NCI-H187 (cell line): Measurements from ENCODE around the gene ECI1.
"Not testable (repeated sequence)": the region's sequence is repeated elsewhere in the genome, so short reads cannot be mapped to it uniquely, and the experiment has no call there.

Experiments used
- DNase-seq, 2 experiments: peaks; one replicate each; lab custom pipeline; 2025; lab: John Stamatoyannopoulos, UW

ECI1 gene

GRCh38 chr16:2278956-2279800 is 27.8 kb upstream of the ECI1 start:
- no peak for DNase-seq

GRCh38 chr16:2278272-2278608 is 26.9 kb upstream of the ECI1 start:
- no peak for DNase-seq

GRCh38 chr16:2277466-2278271 is 26.3 kb upstream of the ECI1 start:
- no peak for DNase-seq

DNA sequence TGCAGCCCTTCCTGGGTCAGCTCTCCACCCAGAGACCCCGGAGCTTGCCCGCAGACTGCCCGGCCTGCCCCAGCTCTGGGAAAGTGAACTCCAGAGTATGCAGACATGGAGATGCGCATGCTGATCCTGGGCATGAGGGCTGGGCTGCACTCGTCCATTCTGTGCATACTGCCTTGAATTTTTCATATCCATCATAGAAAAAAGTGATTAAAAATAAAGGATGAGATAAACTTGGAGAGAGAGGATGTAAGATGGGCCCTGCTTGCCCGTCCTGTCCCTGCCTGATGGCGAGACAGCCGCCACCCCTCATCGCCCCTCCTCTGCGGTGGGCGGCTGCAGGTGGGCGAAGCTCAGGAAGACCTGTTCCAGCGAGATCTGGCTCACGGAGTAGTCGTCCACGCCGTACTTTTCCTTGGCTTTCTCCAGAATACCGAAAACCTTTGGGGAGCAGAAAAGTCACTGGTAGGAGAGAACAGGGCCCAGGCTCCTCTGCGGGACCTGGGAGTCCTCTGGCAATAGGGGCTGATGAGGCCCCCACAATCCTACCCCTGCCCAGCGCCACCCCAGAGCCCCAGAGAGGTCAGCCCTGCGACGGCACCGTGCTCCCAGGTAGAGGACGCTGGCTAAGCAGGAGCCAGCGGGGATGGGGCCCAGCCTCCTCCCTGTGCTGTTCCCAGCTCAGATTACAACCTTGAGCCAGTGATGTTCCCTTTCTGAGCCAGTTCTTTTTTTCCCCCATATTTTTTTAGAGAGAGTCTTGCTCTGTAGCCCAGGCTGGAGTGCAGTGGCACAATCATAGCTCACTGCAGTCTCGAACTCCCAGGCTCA is 25.2 kb upstream of the ECI1 start:
- no peak for DNase-seq

- no peak for DNase-seq
Measured at GRCh38 chr16:2275476-2276367, 24.3 kb upstream of the ECI1 start.

DNA sequence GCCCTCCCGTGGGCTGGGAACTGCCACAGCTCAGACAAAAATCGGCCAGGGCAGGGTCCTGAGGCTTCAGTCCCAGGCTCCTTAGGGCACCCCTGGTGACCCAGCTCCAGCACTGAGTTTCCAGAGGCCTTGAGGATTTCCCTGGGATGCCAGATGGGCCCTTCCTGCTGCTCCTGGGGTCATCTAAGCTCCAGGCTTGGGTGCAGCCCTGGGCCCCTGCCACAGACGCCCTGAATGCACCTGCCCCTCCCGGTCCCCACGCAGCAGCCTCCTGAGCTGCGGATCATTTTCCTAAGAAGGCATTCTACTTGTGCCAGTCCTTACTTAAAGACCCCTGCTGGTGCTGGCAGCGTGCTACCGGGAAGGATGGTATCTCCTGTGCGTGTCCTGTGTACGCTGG is 22.5 kb upstream of the ECI1 start:
- no peak for DNase-seq

DNA sequence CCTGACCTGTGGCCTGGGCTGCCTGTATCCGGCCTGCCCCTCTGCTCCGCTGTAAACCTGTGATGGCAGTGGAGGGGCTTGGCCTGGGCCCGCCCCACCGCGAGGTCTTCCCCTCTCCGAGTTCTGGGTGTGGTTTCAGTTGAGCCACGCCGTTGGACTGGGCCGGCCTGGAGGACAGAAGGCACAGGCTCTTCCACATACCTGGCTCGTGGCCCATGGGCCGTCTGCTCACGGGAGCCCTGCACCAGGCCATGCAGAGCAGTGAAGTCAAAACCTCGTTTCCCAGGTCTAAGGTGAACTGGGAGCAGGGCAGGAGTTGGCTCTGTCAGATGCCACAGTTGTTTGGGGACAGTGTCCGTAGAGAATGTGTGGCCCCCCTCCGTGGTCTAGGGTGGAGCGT is 22.1 kb upstream of the ECI1 start:
- DNase-seq, result no peak

DNA sequence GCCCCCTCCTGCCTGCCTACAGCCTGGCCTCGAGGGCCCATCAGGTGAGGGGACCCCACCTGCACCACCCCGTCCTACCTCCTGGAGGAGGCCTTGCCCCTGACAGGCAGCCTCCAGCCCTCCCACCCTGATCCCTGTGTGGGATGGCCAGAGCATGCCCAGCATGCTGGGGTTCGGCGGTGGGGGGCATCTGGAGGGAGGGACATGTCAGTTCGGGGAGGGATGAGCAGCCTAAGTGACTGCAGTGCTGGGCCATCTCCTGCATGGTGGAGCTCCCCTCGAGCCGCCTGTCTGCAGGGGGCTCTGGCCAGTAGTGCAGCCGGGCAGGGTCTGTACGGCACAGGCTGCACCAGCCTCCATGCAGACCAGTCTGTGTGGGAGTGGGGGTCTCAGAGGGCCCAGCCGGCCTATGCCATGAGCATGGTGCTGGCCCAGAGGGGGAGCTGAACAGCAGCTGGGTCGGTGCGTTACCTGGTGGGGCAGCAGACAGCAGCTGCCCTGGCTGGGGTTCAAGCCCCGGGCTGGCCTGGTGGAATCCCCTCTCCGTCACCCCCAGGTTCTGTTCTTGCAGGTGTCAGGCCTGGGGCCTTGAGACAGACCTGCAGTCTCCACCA is 20.6 kb upstream of the ECI1 start:
- DNase-seq, result no peak

GRCh38 chr16:2270588-2271470 is 19.4 kb upstream of the ECI1 start:
- DNase-seq, result no peak

DNA sequence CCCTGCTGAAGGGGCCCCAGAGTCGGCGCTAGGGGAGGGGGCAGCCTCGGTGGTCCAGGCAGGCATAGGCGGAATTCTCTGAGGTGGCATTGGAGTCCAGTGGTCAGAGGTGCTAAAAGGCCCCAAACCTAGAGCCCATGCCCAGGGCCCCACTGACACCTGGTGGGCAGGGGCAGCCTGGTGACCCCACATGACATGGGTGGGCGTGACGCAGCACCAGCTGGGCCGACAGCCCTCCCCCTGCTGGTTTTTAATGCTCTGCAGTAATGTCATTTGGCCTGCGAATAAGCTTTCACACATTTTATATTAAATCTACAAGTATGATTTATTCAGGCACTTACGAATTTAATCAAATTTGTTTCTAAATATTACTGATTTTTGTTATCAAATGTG is 18.7 kb upstream of the ECI1 start:
- no peak for DNase-seq

DNA sequence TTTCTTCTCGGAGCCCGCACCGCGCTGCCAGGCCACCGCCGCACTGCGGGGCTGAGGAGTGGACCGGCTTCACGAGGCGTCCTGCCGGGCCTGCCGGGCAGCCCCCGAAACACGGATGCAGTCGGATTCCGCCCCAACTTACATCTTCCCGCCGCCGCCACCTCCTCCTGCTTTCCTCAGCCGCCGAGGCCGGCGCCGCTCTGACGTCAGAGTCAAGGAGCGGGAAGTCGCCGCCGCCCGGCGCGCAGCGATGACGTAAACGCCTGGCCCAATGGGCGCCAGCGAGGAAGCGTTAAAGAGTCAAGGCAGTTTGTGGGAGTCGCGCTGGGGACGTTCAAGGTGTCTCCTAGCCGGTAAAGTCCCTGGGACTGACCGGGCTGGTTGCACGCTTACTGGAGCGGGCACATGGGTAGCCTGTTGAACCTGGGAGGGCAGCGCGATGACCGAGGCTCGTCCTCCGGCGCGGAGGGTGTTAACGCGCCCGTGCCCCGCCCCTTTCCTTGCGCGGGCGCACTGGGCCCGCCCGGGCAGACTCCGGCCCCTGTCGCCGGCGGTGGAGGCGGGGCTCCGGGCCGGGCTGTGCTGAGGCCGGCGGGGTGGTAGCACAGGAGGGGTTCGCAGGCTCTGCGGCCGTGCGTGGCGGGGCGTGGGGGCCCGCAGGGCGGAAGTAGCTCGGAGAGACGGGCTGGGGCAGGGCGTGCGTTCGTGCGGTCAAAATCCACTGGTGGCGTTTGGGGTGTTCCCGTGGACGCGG is 16.7 kb upstream of the ECI1 start, which contains the start of gene RNPS1:
Gene RNPS1 (minus strand): TSS at position 214 of the 754 bp plus-strand sequence. CDS start 3,483 bp downstream, outside the sequence.
- peak; percentile 95 to 100 for DNase-seq

GRCh38 chr16:2267505-2267912 is 16.1 kb upstream of the ECI1 start:
- peak in 1 of 2 experiments; percentile 93 for DNase-seq

DNA sequence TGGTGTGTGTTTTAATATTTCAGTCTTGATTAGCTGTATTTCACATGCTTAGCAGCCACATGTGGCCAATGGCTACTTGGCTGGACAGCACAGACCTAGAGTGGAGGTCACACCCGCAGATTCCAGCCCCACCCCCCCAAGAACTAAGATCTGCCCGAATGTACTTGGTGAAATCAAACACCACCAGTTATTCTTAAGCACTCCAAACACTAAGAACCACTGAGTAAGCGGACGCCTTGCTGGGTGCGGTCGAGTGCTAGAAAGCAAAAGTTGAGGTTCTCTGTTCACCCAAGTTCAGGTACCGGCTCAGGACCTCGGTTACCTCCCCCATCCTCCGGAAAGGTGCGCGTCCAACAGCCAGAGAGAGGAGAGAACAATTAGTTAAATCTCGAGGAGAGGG is 15.5 kb upstream of the ECI1 start:
- DNase-seq, result not testable (repeated sequence)

DNA sequence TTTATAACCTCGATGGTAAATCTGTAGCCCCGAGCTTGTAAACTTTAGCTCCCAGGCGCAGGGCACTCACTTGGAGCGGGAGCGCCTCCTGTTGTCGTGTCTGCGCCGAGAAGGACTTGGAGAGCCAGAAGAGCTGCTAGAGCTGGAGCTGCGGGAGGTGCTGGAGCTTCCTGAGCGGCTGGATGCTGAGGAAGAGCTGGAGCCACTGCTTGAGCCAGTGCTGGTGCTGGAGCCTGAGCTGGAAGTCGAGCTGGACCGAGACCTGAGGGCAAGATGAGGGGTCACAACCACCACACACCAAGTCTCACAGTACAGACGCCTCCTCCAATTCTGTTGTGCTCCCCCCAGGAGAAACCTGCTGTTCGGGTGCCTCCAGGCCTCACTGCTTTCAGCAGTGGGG is 11.6 kb upstream of the ECI1 start:
- DNase-seq, result not testable (repeated sequence)

DNA sequence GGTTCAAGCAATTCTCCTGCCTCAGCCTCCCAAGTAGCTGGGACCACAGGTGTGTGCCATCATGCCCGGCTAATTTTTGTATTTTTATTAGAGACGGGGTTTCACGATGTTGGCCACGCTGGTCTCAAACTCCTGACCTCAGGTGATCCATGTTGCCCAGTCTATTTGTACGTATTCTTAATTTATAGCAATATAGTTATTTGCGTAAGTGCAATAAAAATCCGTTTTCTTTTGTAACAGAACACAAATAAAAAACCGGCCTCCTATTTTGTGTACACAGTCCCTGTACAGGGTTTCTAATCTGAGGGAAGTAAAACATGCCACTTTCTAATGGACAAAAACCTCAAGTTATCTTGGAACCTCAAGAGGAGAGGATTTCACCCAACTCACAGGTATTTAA is 8.9 kb upstream of the ECI1 start:
- DNase-seq, result no peak

DNA sequence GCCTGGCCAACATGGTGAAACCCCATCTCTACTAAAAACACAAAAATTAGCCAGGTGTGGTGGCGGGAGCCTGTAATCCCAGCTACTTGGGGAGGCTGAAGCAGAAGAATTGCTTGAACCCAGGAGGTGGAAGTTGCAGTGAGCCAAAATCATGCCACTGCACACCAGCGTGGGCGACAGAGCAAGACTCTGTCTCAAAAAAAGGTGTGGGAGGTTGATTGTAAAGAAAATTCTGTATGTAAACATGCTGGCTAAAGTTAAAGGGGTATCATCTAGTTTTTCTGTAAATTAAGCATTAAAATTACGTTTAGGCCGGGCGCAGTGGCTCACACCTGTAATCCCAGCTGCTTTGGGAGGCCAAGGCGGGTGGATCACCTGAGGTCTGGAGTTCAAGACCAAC is 7.1 kb upstream of the ECI1 start:
- not testable (repeated sequence) for DNase-seq

DNA sequence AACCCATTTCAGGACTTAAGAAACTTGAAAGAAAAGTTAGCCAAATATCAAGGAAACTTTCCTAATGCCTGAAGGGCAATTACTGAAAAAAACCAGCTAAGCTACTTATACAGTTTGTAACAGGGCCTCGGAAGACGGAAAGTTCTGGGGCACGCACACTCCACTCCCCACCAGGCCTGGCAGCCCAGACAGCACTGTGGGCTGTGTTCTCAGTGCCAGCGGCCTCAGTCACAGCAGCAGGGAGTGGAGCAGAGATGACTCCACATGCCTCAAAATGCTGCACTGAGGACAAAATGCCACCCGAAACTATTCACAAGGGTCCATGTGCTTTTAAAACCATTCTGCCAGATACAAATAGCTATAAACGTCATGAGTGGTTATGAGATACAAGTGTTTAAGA is 6.3 kb upstream of the ECI1 start:
- DNase-seq, result no peak

GRCh38 chr16:2256531-2257140 is 5.2 kb upstream of the ECI1 start:
- no peak for DNase-seq

- DNase-seq, result no peak
Measured at GRCh38 chr16:2253293-2253692, 1.9 kb upstream of the ECI1 start.
